Smooth muscle cell (in vitro differentiated cells): ENCODE measurements around the gene MAP3K7. TPM values are rescaled to one million over a fixed set of nuclear protein-coding genes. Genes with fewer than 3 reads are reported as not detected.

ENCODE experiments used
- DNase-seq: peaks from one replicate; lab custom pipeline; 2025; ENCODE audit not compliant: unreplicated experiment; lab: John Stamatoyannopoulos, UW
- H2AFZ ChIP-seq: fragments of 200-600 bp; sonication (generic); 2 replicates; pipeline ENCODE4 v1.6.0; 2016; ENCODE audit warnings: antibody characterized with exemption, low read depth, mild to moderate bottlenecking
- H3F3A ChIP-seq: fragments of 200-600 bp; sonication (generic); 2 replicates; pipeline ENCODE4 v1.6.0; 2017; ENCODE audit warnings: antibody characterized with exemption, low read depth
- H3K27ac ChIP-seq: fragments of 200-600 bp; sonication (generic); 2 replicates; pipeline ENCODE4 v1.5.1; 2016; ENCODE audit warnings: low read depth, mild to moderate bottlenecking
- H3K27me3 ChIP-seq: fragments of 200-600 bp; sonication (generic); 2 replicates; pipeline ENCODE4 v1.6.1; 2016; ENCODE audit warnings: low read depth, mild to moderate bottlenecking
- H3K36me3 ChIP-seq: fragments of 200-600 bp; sonication (generic); 2 replicates; pipeline ENCODE4 v1.5.1; 2016; ENCODE audit warnings: low read depth
- H3K4me1 ChIP-seq: fragments of 200-600 bp; sonication (generic); 2 replicates; pipeline ENCODE4 v1.5.1; 2016; ENCODE audit warnings: low read depth
- H3K4me2 ChIP-seq: fragments of 200-600 bp; sonication (generic); 2 replicates; pipeline ENCODE4 v1.6.0; 2016; ENCODE audit warnings: mild to moderate bottlenecking
- H3K4me3 ChIP-seq: fragments of 200-600 bp; sonication (generic); 2 replicates; pipeline ENCODE4 v1.5.1; 2016; ENCODE audit warnings: mild to moderate bottlenecking
- H3K79me2 ChIP-seq: fragments of 200-600 bp; sonication (generic); 2 replicates; pipeline ENCODE4 v1.6.0; 2016; ENCODE audit warnings: low read depth, mild to moderate bottlenecking
- H3K9ac ChIP-seq: fragments of 200-600 bp; sonication (generic); 2 replicates; pipeline ENCODE4 v1.6.0; 2016; ENCODE audit warnings: low read depth
- H3K9me3 ChIP-seq: fragments of 200-600 bp; sonication (generic); replicated peaks from 2 replicates; pipeline ENCODE4 v1.5.1; 2016; ENCODE audit warnings: low read depth
- H4K20me1 ChIP-seq: fragments of 200-600 bp; sonication (generic); 2 replicates; pipeline ENCODE4 v1.6.0; 2016; ENCODE audit warnings: low read depth
- CTCF ChIP-seq: fragments of 200-600 bp; sonication (generic); IDR thresholded peaks from 2 replicates; pipeline ENCODE4 v1.5.1; 2017; ENCODE audit warnings: borderline replicate concordance, mild to moderate bottlenecking, antibody characterized with exemption; ENCODE audit not compliant: insufficient read depth, poor library complexity, severe bottlenecking
- WGBS: methylation state at CpG from one replicate; pipeline ENCODE4 v1.1.7; 2016; ENCODE audit warnings: low lambda C conversion rate; 5-methylcytosine and 5-hydroxymethylcytosine counted together
- polyA plus RNA-seq: library from polyadenylated mRNA; unstranded; fragments of >200 nt; fragmentation: Nextera tagmentation; extraction: Ambion mirVana; gene quantifications from 2 replicates; pipeline ENCODE4 v1.2.1, GENCODE V29; 2016
- total RNA-seq: library from RNA; depleted of rRNA; stranded (reverse); fragments of >200 nt; gene quantifications from 2 replicates; pipeline ENCODE4 v1.2.3, GENCODE V29; 2014

MAP3K7 gene
- total and polyA plus RNA-seq, 2 experiments from 2014 or later, result 22.0 to 40.4 TPM

GRCh38 chr6:90484385-90484784 is 102.5 kb downstream of the MAP3K7 start:
- no peaks in the 10 kb centered on the region for H3K27me3 ChIP-seq
- peaks cover 4% of the 10 kb centered on the region for H3F3A ChIP-seq
- TF ChIP-seq CTCF, result no peak
- H3K4me3 ChIP-seq, result no peak overlapping the region
- no peaks in the 10 kb centered on the region for H4K20me1 ChIP-seq
- no peak for DNase-seq
- H3K9me3 ChIP-seq, result no peaks in the 10 kb centered on the region
- no peaks in the 10 kb centered on the region for H3K36me3 ChIP-seq
- no peak overlapping the region for H3K27ac ChIP-seq
- H3K79me2 ChIP-seq, result no peaks in the 10 kb centered on the region
- no peak overlapping the region for H3K9ac ChIP-seq
- H3K4me1 ChIP-seq, result peaks cover 31% of the 10 kb centered on the region
- 70% methylated on average over 3 of the region's 3 CpGs for WGBS
- H3K4me2 ChIP-seq, result no peak overlapping the region
- no peak overlapping the region for H2AFZ ChIP-seq

- Histone ChIP-seq H3K27me3 (no peaks in the 10 kb centered on the region), H3K9ac (no peak overlapping the region), H3F3A (peaks cover under 1% of the 10 kb centered on the region), H2AFZ (no peak overlapping the region), H3K27ac (no peak overlapping the region), H3K4me1 (peaks cover 29% of the 10 kb centered on the region), H3K4me3 (no peak overlapping the region), H4K20me1 (no peaks in the 10 kb centered on the region), H3K4me2 (no peak overlapping the region), H3K9me3 (no peaks in the 10 kb centered on the region), H3K36me3 (no peaks in the 10 kb centered on the region), H3K79me2 (no peaks in the 10 kb centered on the region)
- 96% methylated on average over 9 of the region's 9 CpGs for WGBS
- TF ChIP-seq CTCF, result no peak
- DNase-seq, result no peak
Measured at GRCh38 chr6:90483956-90484355, 102.9 kb downstream of the MAP3K7 start.

DNA sequence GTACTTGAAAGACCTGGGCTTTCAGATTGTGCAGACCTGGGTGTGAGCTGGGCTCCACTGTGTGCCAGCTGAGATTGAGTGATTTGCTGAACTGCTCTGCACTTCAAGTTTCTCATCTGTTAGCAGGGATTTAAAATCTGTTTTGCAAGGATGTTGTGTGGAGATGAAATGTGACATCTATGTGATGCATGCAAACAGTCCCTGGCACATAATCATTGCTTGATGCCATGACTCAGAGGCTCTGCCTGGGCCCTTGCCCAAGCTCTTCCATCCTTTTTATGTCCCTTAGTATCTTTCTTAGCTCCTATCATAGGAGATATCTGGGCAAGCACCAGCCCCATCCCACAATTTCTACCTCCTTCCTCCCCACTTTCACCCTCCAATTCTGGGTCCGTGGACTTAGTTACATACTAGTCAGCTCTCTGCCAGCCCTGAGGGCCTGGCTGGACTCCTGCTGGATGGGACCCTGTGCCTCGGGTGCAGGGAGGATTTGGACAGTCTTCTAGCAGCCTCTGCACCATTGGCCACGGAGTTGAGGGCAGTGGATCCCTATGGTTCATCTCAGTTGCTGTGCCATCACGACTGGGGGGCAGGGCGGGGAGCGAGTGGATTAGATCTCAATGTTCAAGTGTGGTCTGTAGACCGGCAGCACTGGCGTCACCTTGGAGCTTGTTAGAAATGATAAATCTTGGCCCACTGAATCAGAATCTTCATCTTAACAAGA is 103.6 kb downstream of the MAP3K7 start:
- H3K4me2 ChIP-seq, result no peak overlapping the region
- H3K27me3 ChIP-seq, result no peaks in the 10 kb centered on the region
- H4K20me1 ChIP-seq, result no peaks in the 10 kb centered on the region
- no peak overlapping the region for H3K4me3 ChIP-seq
- WGBS, result 93% methylated on average over 8 of the region's 8 CpGs
- no peak for TF ChIP-seq CTCF
- no peak for DNase-seq
- no peak overlapping the region for H3K27ac ChIP-seq
- no peak overlapping the region for H3K9ac ChIP-seq
- H3K79me2 ChIP-seq, result no peaks in the 10 kb centered on the region
- no peak overlapping the region for H2AFZ ChIP-seq
- no peaks in the 10 kb centered on the region for H3F3A ChIP-seq
- no peaks in the 10 kb centered on the region for H3K36me3 ChIP-seq
- H3K4me1 ChIP-seq, result peaks cover 26% of the 10 kb centered on the region
- no peaks in the 10 kb centered on the region for H3K9me3 ChIP-seq

DNA sequence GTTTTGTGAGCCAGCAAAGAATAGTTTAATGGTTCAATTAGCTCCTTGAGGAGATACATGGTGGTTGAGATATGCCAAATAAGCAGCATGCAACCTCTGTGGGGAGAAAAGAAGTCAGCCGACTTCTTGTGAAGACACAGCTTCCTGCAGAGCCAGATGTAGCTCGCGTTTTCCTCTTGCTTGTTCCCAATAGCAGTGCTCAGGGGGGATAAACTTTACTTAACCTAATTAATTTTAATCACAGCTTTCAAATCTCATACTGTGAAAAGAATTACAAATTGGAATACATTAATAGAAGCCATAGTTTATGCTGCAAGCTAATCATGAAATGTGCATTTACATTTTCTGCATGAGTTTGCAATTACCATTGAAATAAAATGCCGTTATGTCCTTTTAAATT is 106.2 kb downstream of the MAP3K7 start:
- Histone ChIP-seq H3K27ac (no peak overlapping the region), H3K79me2 (no peaks in the 10 kb centered on the region), H3K9me3 (no peaks in the 10 kb centered on the region), H3K27me3 (no peaks in the 10 kb centered on the region), H2AFZ (no peak overlapping the region), H3K4me2 (no peak overlapping the region), H3K4me1 (peaks cover 19% of the 10 kb centered on the region), H3K4me3 (no peak overlapping the region), H4K20me1 (no peaks in the 10 kb centered on the region), H3F3A (no peaks in the 10 kb centered on the region), H3K9ac (no peak overlapping the region), H3K36me3 (no peaks in the 10 kb centered on the region)
- 91% methylated on average over 4 of the region's 4 CpGs for WGBS
- no peak for TF ChIP-seq CTCF
- no peak for DNase-seq
